Hematopoietic multipotent progenitor cell treated with erythropoietin and hydrocortisone succinate and interleukin-3 and kit ligand, for 15 days (in vitro differentiated cells): ENCODE data around the gene RAB37.

Source experiments
- DNase-seq: peaks from one replicate; pipeline ENCODE4 v3.0.0-alpha.2; 2015; ENCODE audit warnings: low spot score

Gene RAB37

GRCh38 chr17:74779948-74780400 is 42.9 kb downstream of the RAB37 start:
- DNase-seq, result no peak

- peak; percentile 15 for DNase-seq
Measured at GRCh38 chr17:74780443-74781238, 43.6 kb downstream of the RAB37 start.

GRCh38 chr17:74782571-74782970 is 45.5 kb downstream of the RAB37 start:
- DNase-seq, result no peak

GRCh38 chr17:74784125-74784810 is 47.2 kb downstream of the RAB37 start:
- DNase-seq, result no peak

- no peak for DNase-seq
Measured at GRCh38 chr17:74785096-74785980, 48.3 kb downstream of the RAB37 start.

GRCh38 chr17:74785981-74786360 is 48.9 kb downstream of the RAB37 start:
- DNase-seq, result no peak

- no peak for DNase-seq
Measured at GRCh38 chr17:74786431-74787055, 49.5 kb downstream of the RAB37 start.

- no peak for DNase-seq
Measured at GRCh38 chr17:74790161-74791058, 53.4 kb downstream of the RAB37 start.

GRCh38 chr17:74792586-74793105 is 55.6 kb downstream of the RAB37 start:
- DNase-seq, result no peak

- no peak for DNase-seq
Measured at GRCh38 chr17:74795327-74796020, 58.4 kb downstream of the RAB37 start.

- DNase-seq, result no peak
Measured at GRCh38 chr17:74796211-74796610, 59.2 kb downstream of the RAB37 start.

- no peak for DNase-seq
Measured at GRCh38 chr17:74796866-74797265, 59.8 kb downstream of the RAB37 start.
